H9 (cell line): ENCODE results near the gene GPR35. TPM values are rescaled to one million over a fixed set of nuclear protein-coding genes. Genes with fewer than 3 reads are reported as not detected.

ENCODE experiments used
- DNase-seq: peaks from one replicate; pipeline ENCODE4 v3.0.0-alpha.2; 2017
- H2AFZ ChIP-seq: one replicate; pipeline ENCODE4 v1.6.1; 2013; ENCODE audit warnings: mild to moderate bottlenecking, low read length, control low read depth, moderate library complexity
- H2AK5ac ChIP-seq: 2 replicates; pipeline ENCODE4 v1.6.1; 2013; ENCODE audit warnings: low read length, control low read depth, mixed read lengths; ENCODE audit not compliant: insufficient read length
- H2BK120ac ChIP-seq: one replicate; pipeline ENCODE4 v1.6.1; 2013; ENCODE audit warnings: low read depth, mild to moderate bottlenecking, low read length, control low read depth, inconsistent platforms; ENCODE audit not compliant: poor library complexity, severe bottlenecking
- H2BK12ac ChIP-seq: 2 replicates; pipeline ENCODE4 v1.6.1; 2013; ENCODE audit warnings: low read length, control low read depth, mixed read lengths, low read depth; ENCODE audit not compliant: insufficient read length
- H2BK15ac ChIP-seq: 2 replicates; pipeline ENCODE4 v1.6.1; 2013; ENCODE audit warnings: low read depth, low read length, control low read depth
- H2BK20ac ChIP-seq: one replicate; pipeline ENCODE4 v1.6.1; 2013; ENCODE audit warnings: low read depth, mild to moderate bottlenecking, low read length, control low read depth, inconsistent platforms; ENCODE audit not compliant: poor library complexity, severe bottlenecking
- H2BK5ac ChIP-seq: 2 replicates; pipeline ENCODE4 v1.6.1; 2013; ENCODE audit warnings: low read length, control low read depth, mixed read lengths; ENCODE audit not compliant: insufficient read length
- H3K14ac ChIP-seq: 2 replicates; pipeline ENCODE4 v1.6.1; 2013; ENCODE audit warnings: low read length, control low read depth; ENCODE audit not compliant: insufficient read depth
- H3K18ac ChIP-seq: 2 replicates; pipeline ENCODE4 v1.6.1; 2013; ENCODE audit warnings: low read depth, mild to moderate bottlenecking, mixed read lengths, low read length, control low read depth; ENCODE audit not compliant: insufficient read length
- H3K23ac ChIP-seq: 2 replicates; pipeline ENCODE4 v1.6.1; 2013; ENCODE audit warnings: low read length, control low read depth, mixed read lengths, low read depth; ENCODE audit not compliant: insufficient read length
- H3K23me2 ChIP-seq: 2 replicates; pipeline ENCODE4 v1.6.1; 2013; ENCODE audit warnings: low read depth, mild to moderate bottlenecking, mixed read lengths, low read length, control low read depth; ENCODE audit not compliant: insufficient read length, poor library complexity, severe bottlenecking
- H3K27ac ChIP-seq: 2 replicates; pipeline ENCODE4 v1.5.1; 2013; ENCODE audit warnings: low read length, control low read depth, mixed read lengths, low read depth; ENCODE audit not compliant: insufficient read length
- H3K27me3 ChIP-seq: 2 replicates; pipeline ENCODE4 v1.6.1; 2013; ENCODE audit warnings: low read length, control low read depth, inconsistent platforms; ENCODE audit not compliant: insufficient read depth
- H3K4ac ChIP-seq: 2 replicates; pipeline ENCODE4 v1.6.1; 2013; ENCODE audit warnings: low read depth, mild to moderate bottlenecking, control low read depth, inconsistent platforms, low read length, moderate library complexity
- H3K4me1 ChIP-seq: 2 replicates; pipeline ENCODE4 v1.6.1; 2013; ENCODE audit warnings: low read length, control low read depth, inconsistent platforms; ENCODE audit not compliant: insufficient read depth
- H3K4me2 ChIP-seq: 2 replicates; pipeline ENCODE4 v1.6.1; 2013; ENCODE audit warnings: low read length, control low read depth, mixed read lengths; ENCODE audit not compliant: insufficient read length, insufficient read depth
- H3K56ac ChIP-seq: 2 replicates; pipeline ENCODE4 v1.6.1; 2013; ENCODE audit warnings: low read depth, mild to moderate bottlenecking, mixed read lengths, low read length, control low read depth; ENCODE audit not compliant: insufficient read length
- H3K79me1 ChIP-seq: 2 replicates; pipeline ENCODE4 v1.6.1; 2013; ENCODE audit warnings: low read depth, mild to moderate bottlenecking, moderate library complexity, low read length, control low read depth, inconsistent platforms; ENCODE audit not compliant: insufficient read depth, poor library complexity, severe bottlenecking
- H3K79me2 ChIP-seq: 2 replicates; pipeline ENCODE4 v1.6.1; 2013; ENCODE audit warnings: low read length, control low read depth, inconsistent platforms; ENCODE audit not compliant: insufficient read depth
- H3K9ac ChIP-seq: 2 replicates; pipeline ENCODE4 v1.6.1; 2013; ENCODE audit warnings: low read length, control low read depth, mixed read lengths; ENCODE audit not compliant: insufficient read length; ENCODE audit errors: extremely low read depth
- H3K9me3 ChIP-seq: one replicate; pipeline ENCODE4 v1.6.1; 2013; ENCODE audit warnings: low read depth, low read length, inconsistent platforms; ENCODE audit not compliant: control insufficient read depth
- H3T11ph ChIP-seq: one replicate; pipeline ENCODE4 v1.6.1; 2013; ENCODE audit warnings: mild to moderate bottlenecking, low read length, control low read depth, inconsistent platforms
- H4K20me1 ChIP-seq: one replicate; pipeline ENCODE4 v1.6.1; 2013; ENCODE audit not compliant: control insufficient read depth, insufficient read length, insufficient read depth
- H4K5ac ChIP-seq: 2 replicates; pipeline ENCODE4 v1.6.1; 2013; ENCODE audit warnings: low read depth, mild to moderate bottlenecking, mixed read lengths, low read length, control low read depth; ENCODE audit not compliant: insufficient read length
- H4K8ac ChIP-seq: replicated peaks from 2 replicates; pipeline ENCODE4 v1.6.1; 2013; ENCODE audit warnings: low read length, control low read depth, mixed read lengths, low read depth; ENCODE audit not compliant: insufficient read length
- H4K91ac ChIP-seq: 2 replicates; pipeline ENCODE4 v1.6.1; 2013; ENCODE audit warnings: low read depth, mild to moderate bottlenecking, moderate library complexity, mixed read lengths, low read length, control low read depth; ENCODE audit not compliant: insufficient read length
- H3K27ac Mint-ChIP-seq, 3 experiments: 2 replicates in 2 of 3; 3 replicates in 1 of 3; pipeline ENCODE4 v1.8.0; 2020 to 2021; ENCODE audit warnings: mixed read lengths in 3 of 3, mild to moderate bottlenecking in 1 of 3, moderate library complexity in 1 of 3
- H3K27me3 Mint-ChIP-seq: 2 replicates; pipeline ENCODE4 v1.8.0; 2021; ENCODE audit warnings: low read depth, mild to moderate bottlenecking, moderate library complexity, mixed read lengths
- H3K36me3 Mint-ChIP-seq, 3 experiments: 2 replicates in 2 of 3; 3 replicates in 1 of 3; pipeline ENCODE4 v1.8.0; 2020 to 2021; ENCODE audit warnings: low read depth in 3 of 3, mixed read lengths in 3 of 3; ENCODE audit not compliant: insufficient read depth in 1 of 3
- H3K4me1 Mint-ChIP-seq, 2 experiments: 2 replicates each; pipeline ENCODE4 v1.8.0; 2020; ENCODE audit warnings: mixed read lengths in 2 of 2
- H3K4me3 Mint-ChIP-seq, 2 experiments: 2 replicates in 1 of 2; 3 replicates in 1 of 2; pipeline ENCODE4 v1.8.0; 2020 to 2021; ENCODE audit warnings: mild to moderate bottlenecking in 2 of 2, mixed read lengths in 2 of 2, moderate library complexity in 1 of 2
- H3K9me3 Mint-ChIP-seq, 2 experiments: 2 replicates in 1 of 2; 3 replicates in 1 of 2; pipeline ENCODE4 v1.8.0; 2020; ENCODE audit warnings: mild to moderate bottlenecking in 2 of 2, mixed read lengths in 2 of 2, moderate library complexity in 1 of 2
- CTCF ChIP-seq: fragments of 200-600 bp; sonication (generic); conservative IDR thresholded peaks from 3 replicates; pipeline ENCODE4 v1.8.0; 2021; ENCODE audit warnings: antibody characterized with exemption, mild to moderate bottlenecking
- whole genome bisulfite sequencing: extraction: QIAGEN DNeasy Blood & Tissue Kit; methylation state at CpG from one replicate; pipeline ENCODE4 v1.1.7; 2013; ENCODE audit warnings: missing lambda C conversion rate, low lambda C conversion rate, mixed read lengths; ENCODE audit not compliant: insufficient read length; ENCODE audit errors: extremely low coverage; 5-methylcytosine and 5-hydroxymethylcytosine counted together
- total RNA-seq: library from RNA; stranded (reverse); gene quantifications from 2 replicates; pipeline ENCODE4 v1.2.1, GENCODE V29; 2021

GPR35 gene
- total RNA-seq, 1 experiment from 2014 or later = 1.4 TPM

GRCh38 chr2:240663546-240664190, 38.4 kb downstream of the GPR35 start:
- WGBS = no CpG with 5 or more reads among the region's 6 CpGs
- peak; percentile 30; the same call in 1 of the 3 replicates for TF ChIP-seq CTCF
- Histone ChIP-seq H3K4ac (no peak overlapping the region), H4K91ac (no peak overlapping the region), H2BK15ac (no peak overlapping the region), H3K9ac (no peak overlapping the region), H3K4me2 (no peak overlapping the region), H3K23me2 (no peaks in the 10 kb centered on the region), H2BK12ac (no peak overlapping the region), H3K14ac (no peak overlapping the region), H2BK120ac (no peak overlapping the region), H4K5ac (no peak overlapping the region), H2AFZ (no peak overlapping the region), H3K23ac (no peak overlapping the region), H2BK5ac (no peak overlapping the region), H3T11ph (no peak overlapping the region), H3K18ac (no peak overlapping the region), H4K20me1 (no peaks in the 10 kb centered on the region), H3K27me3 (no peaks in the 10 kb centered on the region), H3K27ac (no peak overlapping the region), H2AK5ac (no peak overlapping the region), H2BK20ac (no peak overlapping the region), H3K9me3 (peaks cover 4% of the 10 kb centered on the region), H3K4me1 (no peaks in the 10 kb centered on the region), H3K79me2 (no peaks in the 10 kb centered on the region), H3K56ac (no peak overlapping the region), H4K8ac (no peak overlapping the region), H3K79me1 (no peaks in the 10 kb centered on the region)
- peaks cover 7 to 14% of the 10 kb centered on the region in 2 experiments; a peak in 3 of 5 replicates for H3K9me3 Mint-ChIP-seq
- H3K36me3 Mint-ChIP-seq = no peaks in the 10 kb centered on the region
- H3K4me3 Mint-ChIP-seq = no peak overlapping the region
- H3K4me1 Mint-ChIP-seq = no peaks in the 10 kb centered on the region
- DNase-seq = peak; percentile 11
- no peak overlapping the region for H3K27ac Mint-ChIP-seq
- peaks cover 51% of the 10 kb centered on the region for H3K27me3 Mint-ChIP-seq
